Trophoblast cell (in vitro differentiated cells and primary cell): ENCODE measurements around the gene DENND1A.

Source experiments
- DNase-seq, 2 donors: peaks; one replicate each; pipeline ENCODE4 v3.0.0-alpha.2; 2016
- H2AFZ ChIP-seq: 2 replicates; pipeline ENCODE4 v1.6.1; 2013; ENCODE audit warnings: low read length, moderate library complexity, mild to moderate bottlenecking; ENCODE audit not compliant: insufficient read depth, poor library complexity
- H2AK5ac ChIP-seq: 2 replicates; pipeline ENCODE4 v1.6.1; 2013; ENCODE audit warnings: mild to moderate bottlenecking, low read length
- H2BK120ac ChIP-seq: 2 replicates; pipeline ENCODE4 v1.6.1; 2013; ENCODE audit warnings: low read length, mild to moderate bottlenecking, moderate library complexity; ENCODE audit not compliant: insufficient read depth, poor library complexity
- H2BK12ac ChIP-seq: 2 replicates; pipeline ENCODE4 v1.6.1; 2013; ENCODE audit warnings: mild to moderate bottlenecking, low read length, moderate library complexity
- H2BK5ac ChIP-seq: 2 replicates; pipeline ENCODE4 v1.6.1; 2013; ENCODE audit warnings: low read length, low read depth, moderate library complexity, mild to moderate bottlenecking; ENCODE audit not compliant: poor library complexity
- H3K14ac ChIP-seq: 2 replicates; pipeline ENCODE4 v1.6.1; 2013; ENCODE audit warnings: mild to moderate bottlenecking, low read length
- H3K18ac ChIP-seq: 2 replicates; pipeline ENCODE4 v1.6.1; 2013; ENCODE audit warnings: mild to moderate bottlenecking, low read length
- H3K23ac ChIP-seq: 2 replicates; pipeline ENCODE4 v1.6.1; 2013; ENCODE audit warnings: low read length
- H3K27ac ChIP-seq: 2 replicates; pipeline ENCODE4 v1.5.1; 2013; ENCODE audit warnings: low read depth, mild to moderate bottlenecking, inconsistent platforms, low read length, moderate library complexity
- H3K27me3 ChIP-seq: 2 replicates; pipeline ENCODE4 v1.6.1; 2013; ENCODE audit warnings: inconsistent platforms, mild to moderate bottlenecking, low read length, moderate library complexity; ENCODE audit not compliant: insufficient read depth
- H3K36me3 ChIP-seq, 2 experiments: 1 replicate in 1 of 2; 2 replicates in 1 of 2; pipeline ENCODE4 v1.6.1; 2013; ENCODE audit warnings: low read length in 2 of 2, mild to moderate bottlenecking in 2 of 2, moderate library complexity in 1 of 2; ENCODE audit not compliant: insufficient read depth in 2 of 2, control insufficient read depth in 1 of 2
- H3K4ac ChIP-seq: 2 replicates; pipeline ENCODE4 v1.6.1; 2013; ENCODE audit warnings: low read depth, mild to moderate bottlenecking, low read length, moderate library complexity
- H3K4me1 ChIP-seq, 2 experiments: 1 replicate in 1 of 2; 2 replicates in 1 of 2; pipeline ENCODE4 v1.6.1; 2013; ENCODE audit warnings: low read length in 2 of 2, mild to moderate bottlenecking in 2 of 2, moderate library complexity in 1 of 2; ENCODE audit not compliant: insufficient read depth in 2 of 2, control insufficient read depth in 1 of 2
- H3K4me2 ChIP-seq: 2 replicates; pipeline ENCODE4 v1.6.1; 2013; ENCODE audit warnings: inconsistent platforms, mild to moderate bottlenecking, low read length, moderate library complexity
- H3K4me3 ChIP-seq: 2 replicates; pipeline ENCODE4 v1.5.1; 2013; ENCODE audit warnings: mild to moderate bottlenecking, low read depth, low read length, inconsistent platforms
- H3K79me1 ChIP-seq: one replicate; pipeline ENCODE4 v1.6.1; 2013; ENCODE audit warnings: low read length
- H3K79me2 ChIP-seq: 2 replicates; pipeline ENCODE4 v1.6.1; 2013; ENCODE audit warnings: low read length, mild to moderate bottlenecking; ENCODE audit not compliant: control insufficient read depth, insufficient read depth, poor library complexity
- H3K9ac ChIP-seq: 2 replicates; pipeline ENCODE4 v1.6.1; 2013; ENCODE audit warnings: mild to moderate bottlenecking, low read length
- H3K9me3 ChIP-seq: 2 replicates; pipeline ENCODE4 v1.6.1; 2013; ENCODE audit warnings: low read depth, mild to moderate bottlenecking, control low read depth, inconsistent platforms, low read length; ENCODE audit not compliant: insufficient read depth
- H4K12ac ChIP-seq: 2 replicates; pipeline ENCODE4 v1.6.1; 2013; ENCODE audit warnings: low read depth, mild to moderate bottlenecking, low read length, moderate library complexity
- H4K8ac ChIP-seq: 2 replicates; pipeline ENCODE4 v1.6.1; 2013; ENCODE audit warnings: low read depth, mild to moderate bottlenecking, low read length, moderate library complexity
- H4K91ac ChIP-seq: one replicate; pipeline ENCODE4 v1.6.1; 2013; ENCODE audit warnings: low read depth, mild to moderate bottlenecking, low read length, moderate library complexity
- WGBS: extraction: QIAGEN DNeasy Blood & Tissue Kit; methylation state at CpG from one replicate; pipeline ENCODE4 v1.1.7; 2013; ENCODE audit warnings: missing lambda C conversion rate; ENCODE audit not compliant: insufficient read length, insufficient coverage; ENCODE audit errors: extremely low coverage; 5-methylcytosine and 5-hydroxymethylcytosine counted together

Gene DENND1A

GRCh38 chr9:123609844-123610243, 320.1 kb downstream of the DENND1A start:
- Histone ChIP-seq H3K23ac (no peak overlapping the region), H2BK120ac (no peak overlapping the region), H2AK5ac (no peak overlapping the region), H3K36me3 (no peaks in the 10 kb centered on the region), H3K4ac (no peak overlapping the region), H4K91ac (no peak overlapping the region), H3K27me3 (no peaks in the 10 kb centered on the region), H4K12ac (no peak overlapping the region), H4K8ac (no peak overlapping the region), H3K79me2 (no peaks in the 10 kb centered on the region), H2AFZ (no peak overlapping the region), H3K79me1 (no peaks in the 10 kb centered on the region), H3K9ac (no peak overlapping the region), H3K4me1 (no peaks in the 10 kb centered on the region), H3K27ac (no peak overlapping the region), H2BK12ac (no peak overlapping the region), H3K4me3 (no peak overlapping the region), H2BK5ac (no peak overlapping the region), H3K9me3 (no peaks in the 10 kb centered on the region), H3K18ac (no peak overlapping the region), H3K14ac (no peak overlapping the region), H3K4me2 (no peak overlapping the region)
- no CpG with 5 or more reads among the region's 6 CpGs for whole genome bisulfite sequencing
- no peak for DNase-seq

GRCh38 chr9:123608104-123608503, 321.8 kb downstream of the DENND1A start:
- Histone ChIP-seq H3K4ac (no peak overlapping the region), H4K8ac (no peak overlapping the region), H3K4me3 (no peak overlapping the region), H3K23ac (no peak overlapping the region), H2AK5ac (no peak overlapping the region), H3K79me2 (no peaks in the 10 kb centered on the region), H3K79me1 (no peaks in the 10 kb centered on the region), H3K27ac (no peak overlapping the region), H2BK5ac (no peak overlapping the region), H3K36me3 (no peaks in the 10 kb centered on the region), H3K9ac (no peak overlapping the region), H3K4me2 (no peak overlapping the region), H3K27me3 (no peaks in the 10 kb centered on the region), H3K18ac (no peak overlapping the region), H3K14ac (no peak overlapping the region), H3K4me1 (no peaks in the 10 kb centered on the region), H4K91ac (no peak overlapping the region), H2BK120ac (no peak overlapping the region), H2AFZ (no peak overlapping the region), H4K12ac (no peak overlapping the region), H3K9me3 (no peaks in the 10 kb centered on the region), H2BK12ac (no peak overlapping the region)
- no CpG with 5 or more reads among the region's 9 CpGs for WGBS
- DNase-seq, result no peak

- Histone ChIP-seq H3K79me1 (no peaks in the 10 kb centered on the region), H3K27ac (no peak overlapping the region), H4K12ac (no peak overlapping the region), H4K91ac (no peak overlapping the region), H3K9ac (no peak overlapping the region), H3K23ac (no peak overlapping the region), H3K14ac (no peak overlapping the region), H3K18ac (no peak overlapping the region), H2AFZ (no peak overlapping the region), H2BK120ac (no peak overlapping the region), H3K4me3 (no peak overlapping the region), H3K36me3 (no peaks in the 10 kb centered on the region), H2BK12ac (no peak overlapping the region), H3K4me2 (no peak overlapping the region), H3K4me1 (no peaks in the 10 kb centered on the region), H2BK5ac (no peak overlapping the region), H4K8ac (no peak overlapping the region), H3K4ac (no peak overlapping the region), H3K79me2 (no peaks in the 10 kb centered on the region), H3K9me3 (no peaks in the 10 kb centered on the region), H2AK5ac (no peak overlapping the region), H3K27me3 (no peaks in the 10 kb centered on the region)
- WGBS, result no CpG with 5 or more reads among the region's 2 CpGs
- no peak for DNase-seq
Measured at GRCh38 chr9:123607479-123607878, 322.4 kb downstream of the DENND1A start.

- Histone ChIP-seq H3K9ac (no peak overlapping the region), H3K4me2 (no peak overlapping the region), H4K91ac (no peak overlapping the region), H2AFZ (no peak overlapping the region), H3K79me1 (no peaks in the 10 kb centered on the region), H3K14ac (no peak overlapping the region), H2BK120ac (no peak overlapping the region), H4K12ac (no peak overlapping the region), H3K36me3 (no peaks in the 10 kb centered on the region), H3K18ac (no peak overlapping the region), H2BK5ac (no peak overlapping the region), H3K4me3 (no peak overlapping the region), H3K27me3 (no peaks in the 10 kb centered on the region), H4K8ac (no peak overlapping the region), H2AK5ac (no peak overlapping the region), H3K27ac (no peak overlapping the region), H3K23ac (no peak overlapping the region), H3K9me3 (no peaks in the 10 kb centered on the region), H3K79me2 (no peaks in the 10 kb centered on the region), H3K4me1 (no peaks in the 10 kb centered on the region), H3K4ac (no peak overlapping the region), H2BK12ac (no peak overlapping the region)
- DNase-seq, result no peak
- WGBS, result no CpG with 5 or more reads among the region's 5 CpGs
Measured at GRCh38 chr9:123606141-123606540, 323.8 kb downstream of the DENND1A start.
